ENCODE measurements around the gene CSTF1.
A peak's percentile ranks its signal among the peaks of the same experiment; 100 is the strongest.
"Not testable (repeated sequence)": the region's sequence is repeated elsewhere in the genome, so short reads cannot be mapped to it uniquely, and the experiment has no call there.

CSTF1 gene

GRCh38 chr20:56369179-56369578 lies 23.3 kb upstream of the CSTF1 start:
- DNase-seq (ENCODE audit: low spot score), result no peak

DNA sequence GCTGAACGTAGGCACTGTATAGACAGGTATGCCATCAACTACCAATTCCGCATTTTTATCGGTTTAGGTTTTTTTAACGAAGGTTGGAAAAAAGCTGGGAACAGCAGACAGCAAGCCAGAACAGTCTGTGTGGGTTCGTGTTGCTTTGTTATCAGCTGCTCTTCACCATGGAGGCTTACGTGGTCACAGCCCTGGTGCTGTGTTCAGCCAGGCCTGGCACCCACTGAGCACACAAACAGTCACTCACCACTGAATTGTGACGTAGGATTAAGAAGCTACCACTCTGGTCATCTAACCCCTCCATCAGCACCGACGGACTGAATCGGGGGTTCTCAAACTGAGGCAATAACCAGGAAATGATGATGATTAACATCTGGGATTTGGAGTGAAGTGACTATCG lies 20.5 kb upstream of the CSTF1 start:
- no peak for DNase-seq (ENCODE audit: low spot score)

DNA sequence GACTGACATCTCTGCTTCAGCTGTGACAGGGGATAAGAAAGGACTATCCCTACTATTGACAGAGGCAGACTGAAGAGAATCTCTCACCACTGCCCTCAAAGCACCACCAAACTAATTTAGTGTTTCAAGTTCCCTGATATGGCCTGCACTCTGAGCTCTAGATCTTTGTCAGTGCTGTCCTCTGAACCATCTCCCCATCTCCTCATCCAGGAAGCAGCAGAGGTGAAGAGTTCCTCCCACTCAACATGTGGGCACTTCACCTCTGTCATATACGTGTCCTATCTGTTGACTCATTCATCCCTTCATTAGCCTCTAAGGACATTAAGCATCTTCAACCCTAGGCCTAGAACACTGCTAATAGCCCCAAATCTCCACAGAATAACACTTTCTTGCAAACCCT lies 19.6 kb upstream of the CSTF1 start:
- DNase-seq (ENCODE audit: low spot score), result no peak

DNA sequence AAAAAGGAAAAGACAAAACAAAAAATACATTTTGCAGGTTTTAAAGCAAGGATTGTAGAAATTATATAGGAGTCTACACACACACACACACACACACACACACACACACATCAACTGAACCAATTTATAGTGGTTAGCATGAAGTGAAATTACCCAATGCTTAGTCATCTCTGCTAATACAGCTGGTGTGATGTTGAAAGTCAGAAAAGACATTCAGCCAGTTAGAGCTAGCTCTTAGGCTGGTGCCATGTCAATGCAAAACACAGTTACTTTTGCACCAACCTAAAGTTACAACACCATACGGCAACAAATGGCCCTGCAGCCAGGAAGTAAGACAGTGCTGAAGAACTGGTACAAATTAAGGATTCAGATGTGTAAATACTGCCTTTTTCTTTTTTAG lies 18.5 kb upstream of the CSTF1 start:
- no peak for DNase-seq (ENCODE audit: low spot score)

- DNase-seq (ENCODE audit: low spot score), result no peak
Measured at GRCh38 chr20:56376331-56376730, 16.1 kb upstream of the CSTF1 start.

- DNase-seq (ENCODE audit: low spot score), result no peak
Measured at GRCh38 chr20:56378386-56378785, 14.1 kb upstream of the CSTF1 start.

DNA sequence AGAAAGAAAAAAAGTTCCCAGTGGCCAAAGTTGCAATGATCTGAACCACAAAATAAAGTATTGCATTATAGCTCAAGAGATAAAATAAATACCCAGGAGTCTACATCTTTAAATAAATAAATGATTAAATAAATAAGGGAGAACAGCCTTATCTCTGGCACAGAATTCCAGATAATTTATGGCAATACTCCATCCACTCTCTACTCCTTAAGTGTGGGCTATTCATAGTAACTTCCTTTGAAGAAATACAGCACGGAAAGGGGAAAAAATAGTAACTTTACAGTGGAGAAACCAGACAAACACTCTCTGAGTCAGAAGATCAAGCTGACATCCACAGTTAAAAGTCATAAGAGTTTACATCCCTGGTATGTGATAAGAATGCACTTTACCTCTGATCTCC lies 12.1 kb upstream of the CSTF1 start:
- DNase-seq (ENCODE audit: low spot score), result no peak

DNA sequence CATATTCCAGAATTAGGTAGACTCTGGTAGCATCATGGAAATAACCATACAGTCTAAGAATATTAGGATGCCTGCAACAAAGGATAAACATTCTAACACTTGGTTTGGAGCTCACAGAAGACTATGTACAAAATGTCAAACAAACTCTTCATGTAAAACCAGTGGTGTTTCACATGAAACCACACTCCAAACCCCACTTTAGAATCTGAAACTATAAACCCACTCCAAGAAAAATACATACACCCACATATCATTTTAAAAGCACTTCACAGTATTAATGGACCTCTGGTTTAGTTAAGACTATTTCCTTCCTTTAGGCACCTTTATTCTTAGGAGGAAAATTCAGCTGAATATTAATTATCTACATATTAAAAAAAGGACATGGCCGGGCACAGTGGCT lies 10.9 kb upstream of the CSTF1 start:
- no peak for DNase-seq (ENCODE audit: low spot score)

GRCh38 chr20:56382696-56383095 lies 9.7 kb upstream of the CSTF1 start:
- DNase-seq (ENCODE audit: low spot score), result no peak

DNA sequence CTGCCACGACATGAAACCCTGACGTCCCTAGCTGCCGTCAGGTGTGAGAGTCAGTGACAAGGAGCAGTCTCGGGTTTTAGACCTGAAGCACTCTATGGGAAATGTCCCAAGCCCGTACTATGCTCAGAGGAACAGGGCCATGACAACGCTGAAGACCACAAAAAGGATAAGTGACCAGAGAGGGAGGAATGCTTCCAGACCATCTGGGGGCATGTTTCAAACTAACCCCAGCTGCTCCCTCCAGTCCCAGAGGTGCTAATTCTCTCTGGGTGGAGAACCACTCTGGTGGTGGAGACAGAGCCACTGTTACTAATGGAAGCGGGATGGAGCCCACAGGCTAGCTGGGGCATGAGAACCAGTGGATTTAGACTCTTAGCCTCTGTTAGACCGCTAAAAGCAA lies 9.1 kb upstream of the CSTF1 start:
- no peak for DNase-seq (ENCODE audit: low spot score)

GRCh38 chr20:56385130-56385529 lies 7.3 kb upstream of the CSTF1 start:
- no peak for DNase-seq (ENCODE audit: low spot score)

GRCh38 chr20:56386219-56386618 lies 6.2 kb upstream of the CSTF1 start:
- no peak for DNase-seq (ENCODE audit: low spot score)

DNA sequence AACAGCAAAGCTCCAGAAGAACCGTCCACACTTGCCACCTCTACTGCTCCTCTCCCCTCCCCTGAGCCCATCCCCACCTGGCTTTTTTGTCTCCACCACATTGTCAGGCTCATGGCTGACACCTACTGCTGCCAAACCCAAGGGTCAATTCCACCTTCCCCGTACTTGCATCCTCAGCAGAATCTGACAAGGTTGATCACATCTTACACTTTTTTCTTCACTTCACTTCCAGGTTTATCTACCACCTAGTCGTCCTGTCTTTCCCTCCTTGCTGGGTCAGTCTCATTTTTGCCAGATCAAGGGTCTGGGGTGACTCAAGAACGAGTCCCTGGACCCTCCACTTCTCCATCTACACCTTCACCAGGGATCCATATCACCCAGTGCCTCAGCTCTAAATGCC lies 3.6 kb upstream of the CSTF1 start:
- DNase-seq (ENCODE audit: low spot score), result no peak

- DNase-seq (ENCODE audit: low spot score), result no peak
Measured at GRCh38 chr20:56389807-56390206, 2.6 kb upstream of the CSTF1 start.

GRCh38 chr20:56390396-56390795 lies 2.0 kb upstream of the CSTF1 start:
- not testable (repeated sequence) for DNase-seq (ENCODE audit: low spot score)

GRCh38 chr20:56391037-56391436 lies 1.4 kb upstream of the CSTF1 start:
- DNase-seq (ENCODE audit: low spot score), result no peak

DNA sequence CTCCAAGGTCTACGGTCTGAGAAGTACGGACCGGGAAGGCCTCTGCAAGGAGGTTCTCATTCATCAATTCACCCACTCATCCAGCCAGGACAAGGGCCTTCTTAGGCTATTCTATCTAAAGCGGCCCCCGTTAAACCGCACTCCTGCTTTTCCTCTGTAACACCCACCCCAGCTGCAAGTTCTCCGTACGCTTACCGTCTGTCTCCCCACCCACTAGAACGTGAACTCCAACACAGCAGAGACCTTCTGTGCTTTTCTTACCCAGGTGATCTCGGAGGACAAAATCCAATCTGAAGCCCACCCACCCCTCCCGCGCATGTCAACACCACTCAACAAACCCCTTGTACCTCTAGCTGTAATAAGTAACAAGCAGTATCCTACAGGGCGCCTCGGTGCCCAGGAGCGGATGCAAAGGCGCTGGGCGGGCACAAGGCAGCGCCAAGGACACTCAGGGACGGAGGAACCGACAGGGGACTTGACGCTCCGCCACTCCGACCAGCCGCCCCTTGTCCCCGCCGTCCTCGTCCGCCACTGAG lies 781 bp upstream of the CSTF1 start:
- DNase-seq (ENCODE audit: low spot score), result no peak

- DNase-seq (ENCODE audit: low spot score), result no peak
Measured at GRCh38 chr20:56392881-56393482, 537 bp downstream of the CSTF1 start.

DNA sequence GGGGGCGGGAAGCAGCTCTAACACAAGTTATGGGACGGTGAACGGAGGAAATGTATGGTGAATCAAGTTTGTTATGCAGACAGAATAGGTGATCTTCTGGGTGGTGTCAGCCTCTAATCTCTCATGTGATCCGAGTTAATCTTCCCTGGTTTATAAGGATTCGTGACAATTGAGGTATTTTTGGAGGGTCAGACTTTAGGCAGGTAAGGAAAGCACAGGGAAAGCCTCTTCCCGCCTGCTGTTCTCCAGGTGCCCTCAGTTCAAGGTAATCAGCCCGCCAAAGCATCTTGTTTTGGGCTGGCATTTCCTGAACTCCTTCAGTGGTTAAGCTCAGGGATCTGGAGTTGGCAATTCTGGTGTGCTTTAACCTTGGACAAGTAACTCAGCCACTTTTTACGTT lies 1.2 kb downstream of the CSTF1 start:
- no peak for DNase-seq (ENCODE audit: low spot score)

DNA sequence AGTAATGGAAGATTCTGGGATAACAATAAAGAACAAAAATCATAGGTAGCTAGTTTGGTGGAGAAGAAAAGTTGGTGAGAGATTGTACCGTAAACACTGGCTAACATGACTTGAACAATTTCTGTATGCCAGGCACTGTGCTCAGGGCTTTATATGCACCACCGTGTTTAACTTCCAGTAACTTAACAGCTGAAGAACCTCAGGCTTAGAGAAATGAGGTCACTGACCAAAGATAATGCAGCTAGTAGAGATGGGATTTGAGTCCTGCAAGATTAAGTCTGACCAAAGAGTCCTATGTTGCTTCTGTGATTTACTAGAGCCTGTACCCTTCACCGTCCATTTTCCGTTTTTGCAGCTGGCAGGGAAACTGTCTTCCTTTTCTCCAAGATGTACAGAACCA lies 2.7 kb downstream of the CSTF1 start:
- DNase-seq (ENCODE audit: low spot score), result no peak

GRCh38 chr20:56400001-56400640 lies 7.7 kb downstream of the CSTF1 start:
- peak; percentile 53 for DNase-seq (ENCODE audit: low spot score)

DNA sequence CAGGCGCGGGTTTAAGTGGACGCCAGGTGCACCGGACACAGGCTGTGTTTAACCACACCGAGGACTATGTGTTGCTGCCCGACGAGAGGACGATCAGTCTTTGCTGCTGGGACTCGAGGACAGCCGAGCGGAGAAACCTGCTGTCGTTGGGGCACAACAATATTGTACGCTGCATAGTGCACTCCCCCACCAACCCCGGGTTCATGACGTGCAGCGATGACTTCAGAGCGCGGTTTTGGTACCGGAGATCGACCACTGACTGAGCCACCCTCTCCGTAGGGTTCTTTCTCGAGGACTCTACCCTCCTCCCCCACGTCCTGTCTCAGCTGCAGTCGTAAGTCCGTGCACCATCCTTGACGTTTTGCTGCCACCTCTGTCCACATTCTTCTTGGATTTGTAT lies 11.0 kb downstream of the CSTF1 start:
- no peak for DNase-seq (ENCODE audit: low spot score)

DNA sequence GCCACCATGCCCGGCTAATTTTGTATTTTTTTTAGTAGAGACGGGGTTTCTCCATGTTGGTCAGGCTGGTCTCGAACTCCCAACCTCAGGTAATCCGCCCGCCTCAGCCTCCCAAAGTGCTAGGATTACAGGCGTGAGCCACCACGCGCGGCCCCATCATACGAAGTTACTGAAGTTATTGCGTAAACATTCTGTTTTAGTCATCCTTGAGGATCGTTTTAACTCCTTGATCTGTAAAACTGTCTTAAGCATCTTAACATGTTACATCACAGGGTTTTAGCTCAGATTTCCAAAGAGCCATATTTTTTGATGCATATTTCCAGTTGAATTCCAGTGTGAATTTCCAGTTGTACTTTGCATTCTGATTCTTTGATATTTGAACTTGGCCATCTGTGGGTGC lies 12.9 kb downstream of the CSTF1 start:
- not testable (repeated sequence) for DNase-seq (ENCODE audit: low spot score)

DNA sequence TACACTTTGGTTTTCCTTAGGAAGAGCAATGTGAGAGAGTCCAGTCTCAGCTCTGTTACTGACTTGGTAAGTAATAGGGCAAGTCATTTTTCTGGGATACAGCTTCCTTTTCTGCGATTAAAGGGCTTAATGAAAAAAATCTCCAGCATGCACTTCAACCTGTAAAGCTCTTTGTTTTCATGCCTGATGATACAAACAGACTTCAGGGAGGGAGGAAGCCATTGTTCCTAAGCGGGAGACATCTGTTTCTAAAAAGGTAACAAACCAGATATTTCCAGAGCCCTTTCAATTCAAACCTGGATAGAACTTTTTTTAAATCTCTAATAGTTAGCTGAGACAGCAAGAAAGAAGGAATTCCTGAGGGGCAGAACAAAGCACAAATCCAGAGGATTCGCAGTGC lies 14.5 kb downstream of the CSTF1 start:
- no peak for DNase-seq (ENCODE audit: low spot score)
